NCI-H2196 (cell line): ENCODE results near the gene ARMH1.

ENCODE experiments used
- DNase-seq: peaks from one replicate; lab custom pipeline; 2025; ENCODE audit not compliant: unreplicated experiment; lab: John Stamatoyannopoulos, UW

The ARMH1 gene

GRCh38 chr1:44644806-44645205, 29.7 kb upstream of the ARMH1 start:
- no peak for DNase-seq

GRCh38 chr1:44645476-44646244, 28.9 kb upstream of the ARMH1 start:
- DNase-seq, result peak; percentile 67

GRCh38 chr1:44646261-44647110, 28.0 kb upstream of the ARMH1 start:
- no peak for DNase-seq

GRCh38 chr1:44647896-44648295, 26.6 kb upstream of the ARMH1 start:
- no peak for DNase-seq

- no peak for DNase-seq
Observed at GRCh38 chr1:44648529-44649250, 25.8 kb upstream of the ARMH1 start.

GRCh38 chr1:44649788-44650158, 24.7 kb upstream of the ARMH1 start:
- no peak for DNase-seq

- DNase-seq, result peak; percentile 83
Observed at GRCh38 chr1:44650159-44650831, 24.2 kb upstream of the ARMH1 start.

- no peak for DNase-seq
Observed at GRCh38 chr1:44651069-44651468, 23.4 kb upstream of the ARMH1 start.

GRCh38 chr1:44652445-44653106, 21.9 kb upstream of the ARMH1 start:
- DNase-seq, result peak; percentile 76

GRCh38 chr1:44653107-44653964, 21.2 kb upstream of the ARMH1 start:
- DNase-seq, result no peak

- DNase-seq, result no peak
Observed at GRCh38 chr1:44654621-44655187, 19.8 kb upstream of the ARMH1 start.

GRCh38 chr1:44655609-44656008, 18.9 kb upstream of the ARMH1 start:
- DNase-seq, result peak; percentile 28

- DNase-seq, result no peak
Observed at GRCh38 chr1:44659566-44659965, 14.9 kb upstream of the ARMH1 start.

GRCh38 chr1:44660176-44660575, 14.3 kb upstream of the ARMH1 start:
- peak; percentile 83 for DNase-seq

GRCh38 chr1:44661781-44662682, 12.5 kb upstream of the ARMH1 start:
- no peak for DNase-seq

GRCh38 chr1:44662683-44663030, 11.9 kb upstream of the ARMH1 start:
- DNase-seq, result no peak

GRCh38 chr1:44663417-44663816, 11.1 kb upstream of the ARMH1 start:
- no peak for DNase-seq

GRCh38 chr1:44664730-44665370, 9.7 kb upstream of the ARMH1 start:
- no peak for DNase-seq
